Activated T-cell treated with anti-CD3 and anti-CD28 coated beads, Interleukin-2, amount 50 U/mL, for 24 hours (primary cell): ENCODE data around the gene LPO.

ENCODE experiments used
- DNase-seq: peaks from one replicate; pipeline ENCODE4 v3.0.0-alpha.2; 2020
- H3K27ac Mint-ChIP-seq: 2 replicates; pipeline ENCODE4 v1.8.0; 2020; ENCODE audit warnings: mild to moderate bottlenecking, mixed read lengths
- H3K27me3 Mint-ChIP-seq: 2 replicates; pipeline ENCODE4 v1.8.0; 2020; ENCODE audit warnings: mixed read lengths
- H3K36me3 Mint-ChIP-seq: 2 replicates; pipeline ENCODE4 v1.8.0; 2020; ENCODE audit warnings: low read depth, mixed read lengths
- H3K4me1 Mint-ChIP-seq: 2 replicates; pipeline ENCODE4 v1.8.0; 2020; ENCODE audit warnings: low read depth, mixed read lengths
- H3K4me3 Mint-ChIP-seq: 2 replicates; pipeline ENCODE4 v1.8.0; 2020; ENCODE audit warnings: mild to moderate bottlenecking, moderate library complexity, mixed read lengths
- H3K9me3 Mint-ChIP-seq: 2 replicates; pipeline ENCODE4 v1.8.0; 2020; ENCODE audit warnings: mixed read lengths

Gene LPO

DNA sequence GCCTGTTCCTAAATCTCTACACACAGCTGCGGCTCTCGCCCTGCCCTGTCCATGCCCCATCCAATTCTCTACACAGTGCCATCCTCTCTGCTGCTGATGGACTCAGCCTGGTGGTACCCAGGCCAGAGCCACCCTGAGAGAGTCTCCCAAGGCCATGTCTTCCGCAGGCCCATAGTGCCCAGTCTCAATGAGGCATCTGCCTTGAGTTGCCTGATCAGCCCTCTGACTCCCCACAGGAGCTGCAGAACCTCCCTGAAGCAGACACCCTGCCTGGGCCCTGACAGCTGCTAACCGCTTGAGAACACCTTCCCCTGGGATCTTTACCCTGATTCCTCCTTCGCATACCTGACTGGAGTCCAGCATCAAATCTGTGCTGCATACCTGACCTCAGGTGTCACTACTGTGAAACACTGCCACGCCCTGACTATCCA is 76.9 kb downstream of the LPO start:
- no peaks in the 10 kb centered on the region for H3K27me3 Mint-ChIP-seq
- DNase-seq = no peak
- H3K4me3 Mint-ChIP-seq = no peak overlapping the region
- no peaks in the 10 kb centered on the region for H3K9me3 Mint-ChIP-seq
- peaks cover 24% of the 10 kb centered on the region for H3K4me1 Mint-ChIP-seq
- peaks cover 49% of the 10 kb centered on the region for H3K36me3 Mint-ChIP-seq
- H3K27ac Mint-ChIP-seq = peak overlapping the region; percentile 66

DNA sequence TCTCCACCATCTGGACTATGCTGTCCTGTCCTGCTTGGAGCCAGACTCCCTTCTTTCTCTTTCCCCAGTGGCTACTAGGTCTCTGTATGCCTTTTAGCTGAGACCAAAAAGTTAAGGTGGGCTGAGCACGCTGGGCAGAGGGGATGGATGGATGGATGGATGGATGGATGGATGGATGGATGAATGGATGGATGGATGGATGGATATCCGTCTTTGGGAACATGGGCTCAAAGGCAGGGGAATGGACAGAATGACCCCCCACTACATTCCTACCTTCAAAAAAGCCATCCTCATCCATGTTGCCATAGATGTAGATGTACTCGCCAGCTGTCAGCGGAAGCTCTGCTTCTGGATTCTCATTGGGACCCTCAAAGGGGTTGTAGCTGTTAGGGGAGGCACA is 77.4 kb downstream of the LPO start:
- Mint-ChIP-seq H3K9me3 (no peaks in the 10 kb centered on the region), H3K27ac (peak overlapping the region; percentile 66), H3K4me1 (peaks cover 24% of the 10 kb centered on the region), H3K36me3 (peaks cover 50% of the 10 kb centered on the region), H3K27me3 (no peaks in the 10 kb centered on the region), H3K4me3 (no peak overlapping the region)
- DNase-seq = no peak

DNA sequence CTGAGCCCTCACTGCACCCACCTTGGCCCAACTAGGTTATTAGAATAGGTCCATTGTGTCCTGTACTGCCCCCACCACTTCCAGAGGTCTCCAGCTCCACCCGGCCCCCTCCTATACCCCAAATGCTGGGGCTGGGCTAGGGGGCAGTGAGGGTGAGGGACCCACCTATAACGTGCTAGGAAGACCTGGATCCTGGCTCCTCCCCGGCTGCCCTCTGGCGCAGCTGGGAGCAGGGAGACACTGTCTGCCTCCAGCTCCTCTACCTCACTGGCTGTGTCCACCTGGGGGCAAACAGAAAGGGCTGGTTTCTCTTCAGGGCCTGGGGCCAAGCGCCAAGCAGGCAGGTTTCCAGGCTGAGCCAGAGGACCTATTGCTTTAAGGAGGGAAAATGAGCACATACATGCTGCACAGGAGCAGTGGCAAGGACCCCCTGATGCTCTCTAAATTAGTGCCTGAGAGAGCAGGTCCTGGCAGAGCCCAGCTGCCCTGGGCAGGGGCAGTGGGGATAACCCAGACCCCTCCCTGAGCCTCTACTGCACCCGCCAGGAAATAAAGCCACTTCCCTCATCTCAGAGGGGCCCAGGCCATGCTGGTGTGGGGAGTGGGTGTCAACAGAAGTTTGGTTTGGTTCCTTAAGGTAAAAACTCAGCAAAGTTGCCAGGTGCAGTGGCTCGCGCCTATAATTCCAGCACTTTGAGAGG is 78.0 kb downstream of the LPO start:
- H3K36me3 Mint-ChIP-seq = peaks cover 56% of the 10 kb centered on the region
- no peaks in the 10 kb centered on the region for H3K9me3 Mint-ChIP-seq
- H3K27ac Mint-ChIP-seq = peak overlapping the region; percentile 91
- DNase-seq = peak; percentile 28
- H3K4me3 Mint-ChIP-seq = no peak overlapping the region
- peaks cover 27% of the 10 kb centered on the region for H3K4me1 Mint-ChIP-seq
- H3K27me3 Mint-ChIP-seq = no peaks in the 10 kb centered on the region

DNA sequence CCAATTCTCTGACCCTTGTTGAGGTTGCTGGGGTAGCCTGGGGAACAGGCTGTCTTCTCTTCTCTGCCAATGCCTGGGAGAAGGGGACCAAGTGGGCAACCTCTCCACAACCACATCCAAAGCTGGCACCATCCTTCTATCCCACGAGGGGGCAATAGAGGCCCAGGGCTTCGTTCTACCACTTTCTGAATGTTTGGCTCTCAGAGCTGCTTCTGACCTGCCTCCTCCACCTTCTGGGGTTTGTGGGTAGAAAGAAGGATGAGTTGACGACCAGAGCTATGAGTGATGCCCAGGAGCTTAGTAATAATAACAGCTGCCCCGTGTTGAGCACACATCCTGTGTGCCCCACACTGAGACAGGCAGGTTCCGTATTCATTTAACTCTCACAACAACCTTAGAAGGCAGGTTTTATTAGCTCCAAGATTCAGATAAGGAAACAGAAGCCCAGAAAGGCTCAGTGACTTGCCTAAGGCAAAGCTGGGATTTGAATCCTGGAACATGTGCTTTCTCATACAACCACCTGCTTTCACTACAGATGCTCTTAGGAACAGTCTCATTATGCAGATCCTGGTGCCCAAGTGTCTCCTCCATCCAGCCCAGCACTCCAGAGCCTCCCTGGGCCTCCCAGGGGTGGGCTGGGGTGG is 79.2 kb downstream of the LPO start:
- Mint-ChIP-seq H3K36me3 (peaks cover 65% of the 10 kb centered on the region), H3K4me1 (peaks cover 32% of the 10 kb centered on the region), H3K27me3 (no peaks in the 10 kb centered on the region), H3K27ac (peak overlapping the region; percentile 91), H3K9me3 (no peaks in the 10 kb centered on the region), H3K4me3 (peak overlapping the region; percentile 44)
- DNase-seq = peak; percentile 78

DNA sequence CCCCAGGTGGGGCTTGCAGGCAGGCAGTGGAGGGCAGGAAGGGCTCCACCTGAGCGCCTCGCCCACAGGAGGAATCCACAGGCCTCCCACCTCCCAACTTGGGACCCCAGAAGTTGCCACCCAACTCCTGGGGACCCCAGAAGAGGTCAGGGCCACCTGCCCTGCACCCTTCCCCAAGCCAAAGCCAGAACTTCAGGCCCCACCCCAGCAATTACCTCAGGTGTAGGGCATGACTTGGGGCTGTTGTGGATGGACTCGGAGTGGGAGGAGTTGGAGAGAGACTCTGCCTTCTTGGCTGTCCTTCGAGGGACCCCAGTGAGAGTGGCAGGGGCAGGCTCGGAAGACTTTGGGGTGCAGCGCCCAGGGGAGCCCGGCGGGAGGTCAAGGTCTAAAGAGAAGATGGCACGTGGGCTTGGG is 79.7 kb downstream of the LPO start:
- H3K4me1 Mint-ChIP-seq = peaks cover 32% of the 10 kb centered on the region
- no peaks in the 10 kb centered on the region for H3K27me3 Mint-ChIP-seq
- peak; percentile 35 for DNase-seq
- H3K9me3 Mint-ChIP-seq = no peaks in the 10 kb centered on the region
- peaks cover 65% of the 10 kb centered on the region for H3K36me3 Mint-ChIP-seq
- peak overlapping the region; percentile 91 for H3K27ac Mint-ChIP-seq
- H3K4me3 Mint-ChIP-seq = peak overlapping the region; percentile 12
